ENCODE data around the gene PRELID2. TPM values are rescaled to one million over a fixed set of nuclear protein-coding genes. Genes with fewer than 3 reads are reported as not detected.

PRELID2 gene
- total and polyA plus RNA-seq, 2 experiments from 2014 or later: 7.0 to 7.4 TPM

DNA sequence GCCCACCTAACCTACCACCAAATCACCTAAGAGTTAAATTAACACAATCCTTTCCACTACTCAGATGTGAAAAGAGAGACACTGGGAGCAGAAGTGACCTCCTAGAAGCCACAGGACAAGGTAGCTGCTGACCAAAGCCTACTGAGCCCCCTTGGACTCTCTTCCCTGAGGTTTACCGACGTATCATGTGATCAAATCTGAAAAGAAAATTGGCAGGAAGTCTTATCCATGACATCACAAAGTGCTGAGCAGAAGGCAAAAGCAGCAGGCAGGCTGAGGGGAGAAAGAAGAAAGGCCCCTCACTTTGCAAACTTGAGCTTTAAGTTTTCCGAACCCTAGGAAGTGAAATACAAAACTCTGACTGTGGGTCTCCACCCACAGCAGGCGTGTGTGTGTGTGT lies 11.1 kb downstream of the PRELID2 start:
- TF ChIP-seq EZH2 (IDR thresholded peaks at IDR 0.05; ENCODE audit: insufficient read depth, poor library complexity, severe bottlenecking): no peak
- no peak for TF ChIP-seq EZH2phosphoT487 (IDR thresholded peaks at IDR 0.05; ENCODE audit: insufficient read depth, low read depth)
- in situ Hi-C loops (cut with MboI): loop anchor here (25.0 kb wide), 1 partner anchor 1612 kb away; no protein-coding TSS in a partner anchor
- Histone ChIP-seq H3F3A (ENCODE audit: insufficient read depth) (no peaks in the 10 kb centered on the region), H3K27ac (no peak overlapping the region), H3K4me2 (ENCODE audit: unreplicated experiment) (no peak overlapping the region), H2AFZ (no peak overlapping the region), H3K9ac (no peak overlapping the region), H3K9me2 (ENCODE audit: insufficient read depth) (no peaks in the 10 kb centered on the region), H3K27me3 (replicated peaks; ENCODE audit: insufficient read depth) (no peaks in the 10 kb centered on the region), H3K4me3 (no peak overlapping the region), H3K36me3 (ENCODE audit: low read depth) (no peaks in the 10 kb centered on the region), H3K4me1 (ENCODE audit: insufficient read depth) (no peaks in the 10 kb centered on the region), H4K20me1 (ENCODE audit: insufficient read depth) (no peaks in the 10 kb centered on the region), H3K9me3 (ENCODE audit: low read depth) (no peaks in the 10 kb centered on the region), H3K79me2 (ENCODE audit: insufficient read depth) (no peaks in the 10 kb centered on the region)
- WGBS, 2 experiments (ENCODE audit: low coverage in 1 of 2, low lambda C conversion rate in 2 of 2, missing lambda C conversion rate in 2 of 2): 62 to 67% methylated on average over 4 of the region's 4 CpGs
- no peak for DNase-seq

GRCh38 chr5:145818604-145819003 lies 16.5 kb downstream of the PRELID2 start:
- H3K9me2 ChIP-seq (ENCODE audit: insufficient read depth): no peaks in the 10 kb centered on the region
- DNase-seq: no peak
- H4K20me1 ChIP-seq (ENCODE audit: insufficient read depth): no peaks in the 10 kb centered on the region
- no peak overlapping the region for H2AFZ ChIP-seq
- H3K27me3 ChIP-seq (replicated peaks; ENCODE audit: insufficient read depth): no peaks in the 10 kb centered on the region
- in situ Hi-C loops (cut with MboI): loop anchor here (25.0 kb wide), 1 partner anchor 1606 kb away; no protein-coding TSS in a partner anchor
- no peak for TF ChIP-seq EZH2 (IDR thresholded peaks at IDR 0.05; ENCODE audit: insufficient read depth, poor library complexity, severe bottlenecking)
- TF ChIP-seq EZH2phosphoT487 (IDR thresholded peaks at IDR 0.05; ENCODE audit: insufficient read depth, low read depth): no peak
- 84 to 88% methylated on average over 4 of the region's 4 CpGs for WGBS, 2 experiments (ENCODE audit: low coverage in 1 of 2, low lambda C conversion rate in 2 of 2, missing lambda C conversion rate in 2 of 2)
- H3K4me3 ChIP-seq: no peak overlapping the region
- H3K4me1 ChIP-seq (ENCODE audit: insufficient read depth): no peaks in the 10 kb centered on the region
- H3K79me2 ChIP-seq (ENCODE audit: insufficient read depth): no peaks in the 10 kb centered on the region
- H3K36me3 ChIP-seq (ENCODE audit: low read depth): no peaks in the 10 kb centered on the region; the same call in 1 of the 2 replicates
- H3F3A ChIP-seq (ENCODE audit: insufficient read depth): no peaks in the 10 kb centered on the region
- H3K4me2 ChIP-seq (ENCODE audit: unreplicated experiment): no peak overlapping the region
- no peak overlapping the region for H3K9ac ChIP-seq
- H3K9me3 ChIP-seq (ENCODE audit: low read depth): no peaks in the 10 kb centered on the region
- H3K27ac ChIP-seq: no peak overlapping the region

GRCh38 chr5:145812877-145813276 lies 22.3 kb downstream of the PRELID2 start:
- TF ChIP-seq EZH2 (IDR thresholded peaks at IDR 0.05; ENCODE audit: insufficient read depth, poor library complexity, severe bottlenecking) (no peak), EZH2phosphoT487 (IDR thresholded peaks at IDR 0.05; ENCODE audit: insufficient read depth, low read depth) (no peak)
- H3K4me1 ChIP-seq (ENCODE audit: insufficient read depth): no peaks in the 10 kb centered on the region
- no peak for DNase-seq
- H3K9ac ChIP-seq: no peak overlapping the region
- in situ Hi-C loops (cut with MboI): loop anchor here (25.0 kb wide), 1 partner anchor 1601 kb away; no protein-coding TSS in a partner anchor
- WGBS, 2 experiments (ENCODE audit: low coverage in 1 of 2, low lambda C conversion rate in 2 of 2, missing lambda C conversion rate in 2 of 2): 57 to 66% methylated on average over 1 of the region's 1 CpG
- no peaks in the 10 kb centered on the region for H3K27me3 ChIP-seq (replicated peaks; ENCODE audit: insufficient read depth)
- H4K20me1 ChIP-seq (ENCODE audit: insufficient read depth): no peaks in the 10 kb centered on the region
- no peak overlapping the region for H3K4me2 ChIP-seq (ENCODE audit: unreplicated experiment)
- no peaks in the 10 kb centered on the region for H3F3A ChIP-seq (ENCODE audit: insufficient read depth)
- H3K79me2 ChIP-seq (ENCODE audit: insufficient read depth): no peaks in the 10 kb centered on the region
- H3K9me2 ChIP-seq (ENCODE audit: insufficient read depth): no peaks in the 10 kb centered on the region
- no peaks in the 10 kb centered on the region; the same call in 1 of the 2 replicates for H3K36me3 ChIP-seq (ENCODE audit: low read depth)
- H3K27ac ChIP-seq: no peak overlapping the region
- no peak overlapping the region for H2AFZ ChIP-seq
- H3K9me3 ChIP-seq (ENCODE audit: low read depth): no peaks in the 10 kb centered on the region
- H3K4me3 ChIP-seq: no peak overlapping the region

DNA sequence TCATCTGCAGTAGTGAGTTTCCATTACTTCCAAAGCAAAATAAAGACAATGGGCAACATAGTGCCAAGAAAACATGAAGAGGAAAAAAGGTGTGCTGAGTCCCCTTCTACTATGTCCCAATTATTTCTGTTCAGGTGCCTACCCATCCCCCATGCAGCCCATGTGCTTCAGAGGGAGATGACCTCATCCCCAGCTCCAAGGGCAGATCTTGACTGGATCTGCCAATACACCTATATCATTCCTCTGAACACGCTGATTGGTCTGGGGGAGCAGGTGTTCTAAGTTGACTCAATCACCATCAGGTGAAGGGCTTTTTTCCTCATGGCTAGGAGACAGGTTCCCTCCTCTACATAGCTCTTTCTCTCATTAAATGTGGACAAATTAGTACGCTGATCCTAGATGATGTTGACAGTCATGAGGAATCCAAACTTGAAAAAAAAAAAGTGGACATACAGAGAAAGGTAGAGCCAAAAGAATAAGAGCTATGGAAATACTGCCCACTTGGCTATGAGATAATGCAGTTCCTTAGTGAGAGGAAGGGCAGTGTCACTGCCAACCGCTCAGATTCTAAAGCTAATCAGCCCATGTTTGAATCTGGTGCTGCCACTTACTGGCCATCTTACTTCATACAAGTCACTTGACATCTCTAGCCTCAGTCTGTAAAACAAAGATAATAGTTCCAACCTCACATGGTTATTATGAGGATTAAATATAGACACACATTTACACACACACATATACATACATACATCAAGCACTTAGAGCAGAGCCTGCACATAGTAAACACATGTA lies 23.1 kb downstream of the PRELID2 start:
- in situ Hi-C loops (cut with MboI): loop anchor here (25.0 kb wide), 1 partner anchor 1600 kb away; no protein-coding TSS in a partner anchor
- no peaks in the 10 kb centered on the region for H3K9me2 ChIP-seq (ENCODE audit: insufficient read depth)
- H3K4me3 ChIP-seq: no peak overlapping the region
- no peak for TF ChIP-seq EZH2phosphoT487 (IDR thresholded peaks at IDR 0.05; ENCODE audit: insufficient read depth, low read depth)
- no peak for TF ChIP-seq EZH2 (IDR thresholded peaks at IDR 0.05; ENCODE audit: insufficient read depth, poor library complexity, severe bottlenecking)
- H3K4me1 ChIP-seq (ENCODE audit: insufficient read depth): no peaks in the 10 kb centered on the region
- no peak overlapping the region for H3K27ac ChIP-seq
- no peaks in the 10 kb centered on the region for H3K79me2 ChIP-seq (ENCODE audit: insufficient read depth)
- H3F3A ChIP-seq (ENCODE audit: insufficient read depth): no peaks in the 10 kb centered on the region
- no peaks in the 10 kb centered on the region for H3K9me3 ChIP-seq (ENCODE audit: low read depth)
- H3K27me3 ChIP-seq (replicated peaks; ENCODE audit: insufficient read depth): no peaks in the 10 kb centered on the region
- no peaks in the 10 kb centered on the region; the same call in 1 of the 2 replicates for H3K36me3 ChIP-seq (ENCODE audit: low read depth)
- no peak overlapping the region for H3K4me2 ChIP-seq (ENCODE audit: unreplicated experiment)
- WGBS, 2 experiments (ENCODE audit: low coverage in 1 of 2, low lambda C conversion rate in 2 of 2, missing lambda C conversion rate in 2 of 2): 76% methylated on average over 3 of the region's 3 CpGs
- peak; percentile 50 for DNase-seq
- no peak overlapping the region for H2AFZ ChIP-seq
- H4K20me1 ChIP-seq (ENCODE audit: insufficient read depth): no peaks in the 10 kb centered on the region
- no peak overlapping the region for H3K9ac ChIP-seq
